C4-2B (cell line): Measurements from ENCODE around the gene SGTA.

Experiments used
- H3K27ac ChIP-seq: fragments of 450-650 bp; 2 replicates; pipeline ENCODE4 v1.5.1; 2017
- ZFX ChIP-seq: fragments of 450-650 bp; IDR thresholded peaks from 2 replicates; pipeline ENCODE4 v1.6.1; 2017
- TF ChIP-seq, protein P1 (sequence below): fragments of 450-650 bp; conservative IDR thresholded peaks from 2 replicates; pipeline ENCODE4 v1.5.1; 2017; ENCODE audit warnings: mild to moderate bottlenecking

Gene SGTA

GRCh38 chr19:2780284-2780683, 2.8 kb downstream of the SGTA start:
- TF ChIP-seq, protein P1, sequence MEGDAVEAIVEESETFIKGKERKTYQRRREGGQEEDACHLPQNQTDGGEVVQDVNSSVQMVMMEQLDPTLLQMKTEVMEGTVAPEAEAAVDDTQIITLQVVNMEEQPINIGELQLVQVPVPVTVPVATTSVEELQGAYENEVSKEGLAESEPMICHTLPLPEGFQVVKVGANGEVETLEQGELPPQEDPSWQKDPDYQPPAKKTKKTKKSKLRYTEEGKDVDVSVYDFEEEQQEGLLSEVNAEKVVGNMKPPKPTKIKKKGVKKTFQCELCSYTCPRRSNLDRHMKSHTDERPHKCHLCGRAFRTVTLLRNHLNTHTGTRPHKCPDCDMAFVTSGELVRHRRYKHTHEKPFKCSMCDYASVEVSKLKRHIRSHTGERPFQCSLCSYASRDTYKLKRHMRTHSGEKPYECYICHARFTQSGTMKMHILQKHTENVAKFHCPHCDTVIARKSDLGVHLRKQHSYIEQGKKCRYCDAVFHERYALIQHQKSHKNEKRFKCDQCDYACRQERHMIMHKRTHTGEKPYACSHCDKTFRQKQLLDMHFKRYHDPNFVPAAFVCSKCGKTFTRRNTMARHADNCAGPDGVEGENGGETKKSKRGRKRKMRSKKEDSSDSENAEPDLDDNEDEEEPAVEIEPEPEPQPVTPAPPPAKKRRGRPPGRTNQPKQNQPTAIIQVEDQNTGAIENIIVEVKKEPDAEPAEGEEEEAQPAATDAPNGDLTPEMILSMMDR = no peak
- TF ChIP-seq ZFX = no peak
- no peak overlapping the region for H3K27ac ChIP-seq

DNA sequence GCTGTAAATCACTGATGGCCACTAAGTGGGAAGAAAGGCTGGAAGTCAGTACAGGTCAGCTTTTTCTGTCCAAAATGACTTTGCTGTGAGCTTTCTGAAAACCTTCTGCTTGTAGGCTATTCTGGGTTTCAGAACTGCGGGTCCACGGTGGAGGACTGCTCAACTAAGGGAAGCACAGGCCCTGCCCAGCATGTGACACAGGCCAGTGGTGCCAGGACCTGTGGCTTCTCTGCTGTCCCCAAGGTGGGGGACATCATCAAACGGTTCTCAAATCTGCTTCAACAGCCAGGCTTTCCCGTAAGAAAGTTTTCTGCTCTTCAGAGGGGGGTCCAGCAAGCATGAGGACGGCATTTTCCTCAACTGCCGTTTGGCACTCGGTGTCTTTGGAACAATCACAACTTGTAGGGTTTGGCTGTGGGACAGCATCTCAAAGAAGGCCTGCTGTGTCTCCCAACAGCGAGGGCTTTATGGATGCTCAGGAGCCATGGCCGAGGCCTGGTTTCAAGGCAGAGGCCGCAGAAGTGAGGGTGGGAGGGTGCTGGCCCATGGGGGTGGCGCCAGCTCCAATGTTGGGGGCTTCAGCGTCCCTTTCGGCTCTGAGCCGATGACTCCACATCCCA, 3.8 kb downstream of the SGTA start:
- no peak for TF ChIP-seq ZFX
- TF ChIP-seq, protein P1 = no peak
- no peak overlapping the region for H3K27ac ChIP-seq

DNA sequence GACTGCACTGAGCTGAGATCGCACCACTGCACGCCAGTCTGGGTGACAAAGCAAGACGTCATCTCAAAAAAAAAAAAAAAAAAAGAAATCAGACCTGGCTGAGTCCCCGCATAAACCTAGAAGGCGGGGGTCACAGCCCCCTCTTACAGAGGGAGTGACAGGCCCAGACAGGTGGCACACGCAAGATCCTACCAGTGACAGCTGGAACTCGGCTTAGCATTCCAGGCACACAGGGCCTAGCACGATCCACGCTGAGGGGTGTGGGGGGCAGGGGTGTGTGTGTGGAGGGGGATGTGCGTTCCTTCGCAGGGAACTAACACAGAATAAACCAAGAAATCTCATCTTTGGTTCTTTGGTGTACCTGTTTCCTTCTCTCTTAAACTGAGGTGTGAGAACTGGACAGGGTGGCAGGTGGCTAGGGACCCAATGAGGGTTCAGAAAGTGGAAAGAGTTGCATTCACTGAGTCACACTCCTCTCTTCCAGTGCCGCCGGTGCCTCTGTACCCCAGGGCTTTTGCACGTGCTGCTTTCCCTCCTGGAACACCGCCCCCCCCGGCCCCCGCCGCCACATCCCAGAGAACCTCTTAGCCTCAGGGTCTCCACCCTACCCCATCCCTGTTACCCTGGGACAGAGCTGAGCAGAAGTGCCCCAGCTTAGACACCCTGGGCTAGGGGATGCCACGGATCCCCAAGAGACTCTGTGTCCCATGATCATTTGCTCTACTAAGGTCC, 5.0 kb downstream of the SGTA start:
- no peak overlapping the region for H3K27ac ChIP-seq
- no peak for TF ChIP-seq ZFX
- TF ChIP-seq, protein P1 = no peak

DNA sequence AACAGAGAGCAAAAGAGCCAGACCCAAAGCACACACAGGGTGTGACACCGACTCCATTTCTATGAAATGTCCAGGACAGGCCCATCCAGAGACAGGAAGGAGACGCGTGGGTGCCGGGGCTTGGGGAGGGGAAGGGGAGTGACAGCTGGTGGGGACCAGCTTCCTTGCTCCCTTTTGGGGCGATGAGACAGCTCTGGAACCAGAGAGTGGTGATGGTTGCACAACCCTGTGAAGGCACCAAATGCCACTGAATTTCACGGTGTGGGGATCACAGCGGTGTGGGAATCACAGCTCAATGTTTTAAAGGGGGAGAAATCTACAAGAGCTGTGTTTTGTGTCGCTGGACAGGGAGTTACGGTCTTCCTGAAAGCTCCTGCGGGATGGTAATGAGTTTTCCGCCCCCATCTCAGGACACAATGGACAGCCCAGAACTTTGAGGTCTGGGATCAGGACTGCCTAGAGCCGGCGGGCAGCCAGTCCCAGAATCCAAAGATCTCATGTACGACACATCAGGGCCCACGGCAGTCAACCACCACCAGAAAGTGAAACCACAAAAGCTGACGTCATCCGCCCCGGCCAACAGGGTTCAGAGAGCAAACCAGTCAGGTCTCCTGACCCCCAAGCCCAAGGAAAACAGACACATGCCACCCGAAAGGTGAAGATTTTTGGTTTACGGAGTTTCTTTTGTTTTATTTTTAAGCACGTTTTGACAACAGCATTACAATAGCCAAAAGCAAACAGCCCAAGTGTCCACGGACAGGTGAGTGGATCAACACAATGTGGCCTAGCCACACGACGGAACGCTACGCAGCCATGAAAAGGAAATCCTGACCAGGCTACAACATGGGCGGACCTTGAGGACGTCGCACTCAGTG, 7.3 kb downstream of the SGTA start:
- TF ChIP-seq, protein P1 = no peak
- TF ChIP-seq ZFX = no peak
- H3K27ac ChIP-seq = no peak overlapping the region

DNA sequence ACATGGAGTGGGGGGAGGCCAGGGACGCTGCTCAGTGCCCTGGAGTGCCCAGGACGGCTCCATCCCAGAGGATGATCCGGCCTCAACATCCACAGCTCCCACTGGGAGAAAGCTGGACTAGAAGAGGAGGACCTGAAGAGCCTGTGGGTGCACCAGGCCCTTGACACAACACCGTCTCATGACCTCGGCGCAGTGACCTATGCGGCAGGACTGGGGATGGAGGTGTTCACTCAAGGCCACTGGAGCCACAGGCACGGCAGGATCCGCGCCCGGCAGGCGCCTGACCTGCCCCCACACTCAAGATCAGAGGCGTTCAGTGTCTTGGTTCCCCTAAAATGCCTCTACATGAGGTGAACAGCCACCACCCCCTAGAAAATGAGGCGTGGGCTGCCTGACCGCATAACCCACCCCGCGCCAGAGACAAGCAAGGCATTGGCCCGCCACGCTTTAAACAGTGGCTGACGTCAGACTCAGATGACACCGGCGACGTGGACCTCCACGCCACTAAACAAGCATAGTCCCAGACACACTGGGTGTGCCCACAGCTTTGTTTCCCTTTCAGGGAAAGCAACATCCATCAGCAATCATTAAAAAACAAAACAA, 8.0 kb downstream of the SGTA start:
- TF ChIP-seq, protein P1 = no peak
- TF ChIP-seq ZFX = no peak
- H3K27ac ChIP-seq = no peak overlapping the region

DNA sequence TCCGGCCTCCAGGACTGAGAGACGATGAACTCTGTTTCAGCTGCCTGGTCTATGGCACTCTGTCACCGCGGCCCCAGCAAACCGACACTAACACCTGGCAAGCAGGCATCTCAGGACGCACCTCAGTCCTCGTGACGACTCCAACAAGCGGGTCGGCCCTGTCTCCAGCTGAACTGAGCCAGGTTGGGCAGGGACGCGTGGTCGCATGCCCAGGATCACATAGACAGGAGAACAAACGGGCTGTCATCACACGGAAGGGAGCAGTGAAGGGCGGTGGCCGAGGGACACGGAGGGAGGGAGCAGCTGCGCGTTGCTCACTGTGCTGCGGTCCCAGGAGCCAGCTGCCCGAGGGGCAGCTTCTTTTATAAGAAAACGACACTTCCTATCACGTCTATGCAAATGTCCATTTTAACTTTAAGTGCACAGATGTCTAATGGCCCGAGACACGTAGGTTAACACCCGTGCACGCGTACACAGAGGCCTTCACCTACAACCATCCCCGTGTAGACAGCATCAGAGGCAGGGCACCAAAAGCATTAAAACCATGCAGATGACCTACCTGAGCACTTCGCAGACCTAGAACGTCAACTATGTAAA, 8.9 kb downstream of the SGTA start:
- no peak overlapping the region for H3K27ac ChIP-seq
- TF ChIP-seq, protein P1 = no peak
- TF ChIP-seq ZFX = no peak
